ENCODE data around the gene RGS14.

The RGS14 gene

GRCh38 chr5:177366528-177367322 is 9.0 kb downstream of the RGS14 start:
- in situ Hi-C loops (cut with HindIII; ENCODE audit: low pct_unique_long_range_greater_than_20kb, low sequenced_read_pairs), result no loop called here
- DNase-seq (ENCODE audit: low read depth in 1 of 2, low spot score in 1 of 2), result peak; percentile 91 to 92
- TF ChIP-seq JUND (IDR thresholded peaks at IDR 0.05; ENCODE audit: low read depth), result no peak

DNA sequence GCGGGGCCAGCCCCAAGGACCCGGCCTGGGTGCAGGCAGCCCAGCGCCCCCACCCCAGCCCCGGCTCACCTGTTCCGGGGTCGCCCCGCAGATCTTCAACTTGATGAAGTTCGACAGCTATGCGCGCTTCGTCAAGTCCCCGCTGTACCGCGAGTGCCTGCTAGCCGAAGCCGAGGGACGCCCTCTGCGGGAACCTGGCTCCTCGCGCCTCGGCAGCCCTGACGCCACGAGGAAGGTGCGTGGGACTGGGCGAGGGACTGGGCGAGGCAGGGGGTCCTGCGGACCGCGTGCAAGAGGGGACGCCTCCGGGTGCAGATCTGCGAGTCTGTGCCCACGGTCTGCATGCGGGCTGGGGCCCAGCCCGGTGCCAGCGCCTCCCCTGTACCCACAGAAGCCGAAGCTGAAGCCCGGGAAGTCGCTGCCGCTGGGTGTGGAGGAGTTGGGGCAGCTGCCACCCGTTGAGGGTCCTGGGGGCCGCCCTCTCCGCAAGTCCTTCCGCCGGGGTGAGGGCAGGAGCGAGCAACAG is 9.7 kb downstream of the RGS14 start:
- DNase-seq (ENCODE audit: low read depth in 1 of 2, low spot score in 1 of 2), result no peak
- in situ Hi-C loops (cut with HindIII; ENCODE audit: low pct_unique_long_range_greater_than_20kb, low sequenced_read_pairs), result no loop called here
- no peak for TF ChIP-seq JUND (IDR thresholded peaks at IDR 0.05; ENCODE audit: low read depth)

GRCh38 chr5:177367981-177368868 is 10.5 kb downstream of the RGS14 start:
- no peak for TF ChIP-seq JUND (IDR thresholded peaks at IDR 0.05; ENCODE audit: low read depth)
- no peak for DNase-seq (ENCODE audit: low read depth in 1 of 2, low spot score in 1 of 2)
- in situ Hi-C loops (cut with HindIII; ENCODE audit: low pct_unique_long_range_greater_than_20kb, low sequenced_read_pairs), result no loop called here

DNA sequence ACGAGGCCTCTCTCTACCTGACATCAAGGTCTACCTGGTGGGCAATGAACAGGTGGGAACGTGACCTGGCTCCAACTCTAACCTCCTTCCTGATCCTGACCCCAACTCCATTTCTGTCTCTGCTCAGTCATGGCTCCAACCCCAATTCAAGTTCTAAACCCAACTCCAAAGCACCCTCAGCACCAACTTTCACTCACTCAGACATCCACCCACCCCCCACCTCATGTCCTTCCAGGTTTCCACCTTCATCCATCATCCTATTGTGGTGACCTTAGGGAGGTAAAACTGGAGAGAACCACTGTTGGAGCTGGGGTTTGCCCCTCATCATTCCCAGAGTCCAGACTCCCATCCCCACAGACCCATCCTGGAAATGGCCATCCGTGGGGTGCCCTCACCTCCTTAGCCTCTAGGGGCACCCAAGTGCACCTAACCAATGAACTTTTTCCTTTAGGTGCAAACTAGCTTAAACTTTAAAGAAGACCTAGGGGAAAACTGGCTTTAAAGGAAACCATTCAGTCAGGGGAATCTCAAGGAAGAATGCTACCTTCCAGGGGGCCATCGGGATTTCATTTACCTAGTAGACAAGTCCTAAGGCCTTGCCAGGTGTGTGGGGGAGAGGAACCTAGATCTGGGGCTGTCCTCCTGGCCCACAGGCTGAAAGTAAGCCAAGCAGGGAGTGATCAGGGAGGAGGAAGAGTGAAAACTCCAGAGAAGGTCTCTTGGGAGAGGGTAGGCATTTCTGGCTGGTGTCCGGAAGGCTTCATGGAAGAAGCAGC is 11.3 kb downstream of the RGS14 start:
- DNase-seq (ENCODE audit: low read depth in 1 of 2, low spot score in 1 of 2), result peak; percentile 64 to 71
- no peak for TF ChIP-seq JUND (IDR thresholded peaks at IDR 0.05; ENCODE audit: low read depth)
- in situ Hi-C loops (cut with HindIII; ENCODE audit: low pct_unique_long_range_greater_than_20kb, low sequenced_read_pairs), result no loop called here

DNA sequence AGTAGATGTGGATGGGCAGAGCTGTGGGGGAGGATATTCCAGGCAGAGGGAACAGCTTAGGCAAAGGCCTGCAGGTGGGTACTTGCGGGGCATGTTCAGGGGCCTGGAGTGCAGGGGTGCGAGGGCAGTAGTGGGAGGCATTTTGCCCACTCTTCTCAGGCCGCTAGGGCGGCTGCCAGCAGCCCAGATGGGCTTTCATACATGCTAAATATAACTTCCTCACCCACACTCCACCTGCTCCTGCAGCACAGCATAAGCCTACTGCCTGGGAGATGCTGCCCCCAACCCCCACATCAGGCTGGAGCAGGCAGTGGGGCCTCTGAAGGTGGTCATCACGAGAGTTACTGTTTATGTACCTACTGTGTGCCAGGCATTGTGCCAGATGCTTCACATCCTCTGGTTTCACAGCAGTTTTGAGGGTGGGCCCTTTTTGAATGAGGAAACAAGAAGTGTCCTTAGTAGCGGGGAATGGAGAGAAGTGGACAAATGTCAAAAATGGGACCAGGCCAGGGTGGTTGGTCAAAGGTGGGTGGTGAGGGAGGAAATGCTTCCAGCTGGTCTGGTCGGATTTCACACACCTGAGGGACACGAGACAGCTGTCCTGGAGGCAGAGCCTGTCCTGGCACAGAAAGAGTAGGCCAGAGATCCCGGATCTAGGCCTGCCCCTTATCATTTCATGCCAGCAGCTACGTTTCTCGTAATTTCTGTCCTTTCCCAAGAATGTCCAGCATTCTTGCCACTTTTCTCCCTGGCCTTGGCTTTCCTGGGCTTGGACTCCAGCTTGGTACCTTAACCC is 12.1 kb downstream of the RGS14 start:
- in situ Hi-C loops (cut with HindIII; ENCODE audit: low pct_unique_long_range_greater_than_20kb, low sequenced_read_pairs), result no loop called here
- TF ChIP-seq JUND (IDR thresholded peaks at IDR 0.05; ENCODE audit: low read depth), result no peak
- DNase-seq (ENCODE audit: low read depth in 1 of 2, low spot score in 1 of 2), result no peak

DNA sequence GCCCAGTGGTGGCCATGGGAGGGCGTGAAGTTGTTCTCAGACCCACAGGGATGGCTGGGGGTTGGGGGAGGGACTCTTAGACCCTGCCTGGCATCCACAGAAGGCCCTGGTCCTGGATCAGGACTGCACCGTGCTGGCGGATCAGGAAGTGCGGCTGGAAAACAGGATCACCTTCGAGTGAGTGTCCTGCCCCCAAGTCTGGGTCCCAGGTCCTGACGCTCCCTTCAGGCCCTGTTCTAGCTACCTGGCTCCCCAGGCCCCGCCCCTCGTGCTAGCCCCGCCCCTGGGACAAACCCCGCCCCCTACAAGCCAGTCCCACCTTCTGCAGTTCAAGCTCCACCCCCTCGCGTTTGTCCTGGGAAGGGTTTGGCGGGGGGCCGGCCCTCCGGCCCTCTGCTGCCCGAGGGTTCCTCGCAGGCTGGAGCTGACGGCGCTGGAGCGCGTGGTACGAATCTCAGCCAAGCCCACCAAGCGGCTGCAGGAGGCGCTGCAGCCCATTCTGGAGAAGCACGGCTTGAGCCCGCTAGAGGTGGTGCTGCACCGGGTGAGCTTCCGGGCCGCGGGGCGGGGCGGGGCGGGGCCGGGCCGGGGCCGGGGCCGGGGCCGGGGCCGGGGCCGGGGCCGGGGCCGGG is 12.9 kb downstream of the RGS14 start:
- no peak for TF ChIP-seq JUND (IDR thresholded peaks at IDR 0.05; ENCODE audit: low read depth)
- in situ Hi-C loops (cut with HindIII; ENCODE audit: low pct_unique_long_range_greater_than_20kb, low sequenced_read_pairs), result no loop called here
- DNase-seq (ENCODE audit: low read depth in 1 of 2, low spot score in 1 of 2), result peak; percentile 88 to 96

DNA sequence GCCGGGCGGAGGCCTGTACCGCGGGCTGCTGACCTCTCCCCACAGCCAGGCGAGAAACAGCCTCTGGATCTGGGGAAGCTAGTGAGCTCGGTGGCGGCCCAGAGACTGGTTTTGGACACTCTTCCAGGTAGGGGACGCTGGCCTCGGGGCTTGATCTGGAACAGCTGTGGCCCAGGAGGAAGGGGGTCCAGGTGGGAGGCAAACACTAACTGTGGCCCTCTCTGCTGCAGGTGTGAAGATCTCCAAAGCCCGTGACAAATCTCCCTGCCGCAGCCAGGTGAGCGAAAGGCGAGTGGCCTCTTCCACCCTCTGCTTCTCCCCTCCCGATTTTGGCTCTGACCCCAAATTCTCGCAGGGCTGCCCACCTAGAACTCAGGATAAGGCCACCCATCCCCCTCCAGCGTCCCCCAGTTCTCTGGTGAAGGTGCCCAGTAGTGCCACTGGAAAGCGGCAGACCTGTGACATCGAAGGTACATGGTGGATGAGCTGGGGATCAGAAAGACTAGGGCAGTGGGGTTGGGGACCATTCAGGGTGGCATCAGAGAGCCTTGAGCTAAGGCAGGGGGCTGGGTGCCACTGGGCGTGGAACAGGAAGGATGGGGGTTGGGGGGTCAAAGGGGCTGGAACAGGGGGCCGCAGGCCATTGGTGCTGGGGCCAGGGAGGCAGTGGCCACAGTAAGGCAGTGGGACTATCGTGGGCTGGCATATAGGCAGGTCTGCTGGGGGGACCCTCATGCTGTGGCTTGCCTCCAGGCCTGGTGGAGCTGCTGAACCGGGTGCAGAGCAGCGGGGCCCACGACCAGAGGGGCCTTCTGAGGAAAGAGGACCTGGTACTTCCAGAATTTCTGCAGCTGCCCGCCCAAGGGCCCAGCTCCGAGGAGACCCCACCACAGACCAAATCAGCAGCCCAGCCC is 13.7 kb downstream of the RGS14 start:
- DNase-seq (ENCODE audit: low read depth in 1 of 2, low spot score in 1 of 2), result no peak
- no peak for TF ChIP-seq JUND (IDR thresholded peaks at IDR 0.05; ENCODE audit: low read depth)
- in situ Hi-C loops (cut with HindIII; ENCODE audit: low pct_unique_long_range_greater_than_20kb, low sequenced_read_pairs), result no loop called here

- DNase-seq (ENCODE audit: low read depth in 1 of 2, low spot score in 1 of 2), result no peak
- TF ChIP-seq JUND (IDR thresholded peaks at IDR 0.05; ENCODE audit: low read depth), result no peak
- in situ Hi-C loops (cut with HindIII; ENCODE audit: low pct_unique_long_range_greater_than_20kb, low sequenced_read_pairs), result no loop called here
Measured at GRCh38 chr5:177372034-177372896, 14.5 kb downstream of the RGS14 start.

DNA sequence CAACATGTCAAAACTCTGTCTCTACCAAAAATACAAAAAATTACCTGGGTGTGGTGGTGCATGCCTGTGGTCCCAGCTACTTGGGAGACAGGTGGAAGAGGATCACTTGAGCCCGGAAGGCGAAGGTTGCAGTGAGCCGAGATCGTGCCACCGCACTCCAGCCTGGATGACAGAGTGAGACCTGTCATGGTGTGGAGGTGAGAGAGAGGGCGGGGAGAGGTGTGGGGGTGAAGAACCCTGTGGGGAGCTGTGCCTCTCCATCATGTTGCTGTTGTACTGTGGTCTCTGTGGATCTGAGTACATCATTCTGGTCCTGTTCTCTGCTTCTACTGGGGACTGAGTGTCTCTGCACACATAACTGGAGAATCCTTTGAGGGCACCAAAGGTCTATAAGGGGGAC is 15.2 kb downstream of the RGS14 start:
- in situ Hi-C loops (cut with HindIII; ENCODE audit: low pct_unique_long_range_greater_than_20kb, low sequenced_read_pairs), result no loop called here
- TF ChIP-seq JUND (IDR thresholded peaks at IDR 0.05; ENCODE audit: low read depth), result no peak
- DNase-seq (ENCODE audit: low read depth in 1 of 2, low spot score in 1 of 2), result no peak

- in situ Hi-C loops (cut with HindIII; ENCODE audit: low pct_unique_long_range_greater_than_20kb, low sequenced_read_pairs), result no loop called here
- DNase-seq (ENCODE audit: low read depth in 1 of 2, low spot score in 1 of 2), result peak in 1 of 2 experiments; percentile 55
- no peak for TF ChIP-seq JUND (IDR thresholded peaks at IDR 0.05; ENCODE audit: low read depth)
Measured at GRCh38 chr5:177373806-177374205, 16.1 kb downstream of the RGS14 start.
